DOHH2 (cell line): ENCODE results near the gene MAOA.

Source experiments
- H3F3A ChIP-seq: fragments of 200-600 bp; sonication (generic), shearing (Covaris generic); 2 replicates; pipeline ENCODE4 v1.6.0; 2016; ENCODE audit warnings: antibody characterized with exemption, mild to moderate bottlenecking; ENCODE audit not compliant: control insufficient read depth, insufficient read depth
- H3K27ac ChIP-seq: fragments of 200-600 bp; sonication (generic); 2 replicates; pipeline ENCODE4 v1.5.1; 2014; ENCODE audit warnings: low read depth, mild to moderate bottlenecking, low read length, moderate library complexity
- H3K27me3 ChIP-seq: fragments of 200-600 bp; sonication (generic); 2 replicates; pipeline ENCODE4 v1.6.1; 2014; ENCODE audit warnings: mild to moderate bottlenecking, low read length, mixed read lengths; ENCODE audit not compliant: control insufficient read depth
- H3K36me3 ChIP-seq: fragments of 200-600 bp; sonication (generic); 2 replicates; pipeline ENCODE4 v1.6.1; 2014; ENCODE audit warnings: mild to moderate bottlenecking, low read length, moderate library complexity, mixed read lengths; ENCODE audit not compliant: control insufficient read depth
- H3K4me1 ChIP-seq: fragments of 200-600 bp; sonication (generic); 2 replicates; pipeline ENCODE4 v1.6.1; 2014; ENCODE audit warnings: mild to moderate bottlenecking, low read length, mixed read lengths; ENCODE audit not compliant: control insufficient read depth
- H3K4me2 ChIP-seq: fragments of 200-600 bp; sonication (generic); 2 replicates; pipeline ENCODE4 v1.6.0; 2014; ENCODE audit warnings: mild to moderate bottlenecking, low read length, moderate library complexity
- H3K4me3 ChIP-seq: fragments of 200-600 bp; sonication (generic); 2 replicates; pipeline ENCODE4 v1.5.1; 2014; ENCODE audit warnings: mild to moderate bottlenecking, low read length, mixed read lengths
- H3K79me2 ChIP-seq: fragments of 200-600 bp; sonication (generic); 2 replicates; pipeline ENCODE4 v1.6.1; 2014; ENCODE audit warnings: mild to moderate bottlenecking, low read length, mixed read lengths; ENCODE audit not compliant: control insufficient read depth
- H3K9me2 ChIP-seq: fragments of 200-600 bp; sonication (generic); replicated peaks from 2 replicates; pipeline ENCODE4 v1.6.1; 2014; ENCODE audit warnings: mild to moderate bottlenecking, low read length, mixed read lengths; ENCODE audit not compliant: control insufficient read depth
- H3K9me3 ChIP-seq: fragments of 200-600 bp; sonication (generic); 2 replicates; pipeline ENCODE4 v1.6.1; 2014; ENCODE audit warnings: antibody characterized with exemption, low read length, mixed read lengths; ENCODE audit not compliant: control insufficient read depth, insufficient read depth
- H4K20me1 ChIP-seq: fragments of 200-600 bp; sonication (generic); 2 replicates; pipeline ENCODE4 v1.6.0; 2014; ENCODE audit warnings: low read depth, mild to moderate bottlenecking, antibody characterized with exemption, low read length, moderate library complexity; ENCODE audit not compliant: control insufficient read depth, insufficient read depth
- CTCF ChIP-seq: fragments of 200-600 bp; sonication (generic); IDR thresholded peaks from one replicate; pipeline ENCODE4 v1.5.1; 2014; ENCODE audit warnings: antibody characterized with exemption, mild to moderate bottlenecking, low read depth, low read length; ENCODE audit not compliant: poor library complexity, severe bottlenecking
- EZH2phosphoT487 ChIP-seq: fragments of 200-600 bp; sonication (generic); IDR thresholded peaks from 2 replicates; pipeline ENCODE4 v1.6.1; 2017; ENCODE audit warnings: borderline replicate concordance, mild to moderate bottlenecking, antibody characterized with exemption, low read length, moderate library complexity, mixed read lengths

MAOA gene

GRCh38 chrX:43685221-43685620 is 29.1 kb downstream of the MAOA start:
- H3K27me3 ChIP-seq, result no peaks in the 10 kb centered on the region
- H3K4me3 ChIP-seq, result no peak overlapping the region
- H3K36me3 ChIP-seq, result no peaks in the 10 kb centered on the region
- H3K27ac ChIP-seq, result no peak overlapping the region
- no peaks in the 10 kb centered on the region for H3K9me2 ChIP-seq
- H3K79me2 ChIP-seq, result no peaks in the 10 kb centered on the region
- no peaks in the 10 kb centered on the region for H3F3A ChIP-seq
- no peaks in the 10 kb centered on the region for H3K9me3 ChIP-seq
- H3K4me1 ChIP-seq, result no peaks in the 10 kb centered on the region
- H3K4me2 ChIP-seq, result no peak overlapping the region
- no peaks in the 10 kb centered on the region for H4K20me1 ChIP-seq
- no peak for TF ChIP-seq EZH2phosphoT487
- TF ChIP-seq CTCF, result no peak

- Histone ChIP-seq H3K9me2 (no peaks in the 10 kb centered on the region), H3K27me3 (no peaks in the 10 kb centered on the region), H3K4me3 (no peak overlapping the region), H3K27ac (no peak overlapping the region), H4K20me1 (no peaks in the 10 kb centered on the region), H3K9me3 (no peaks in the 10 kb centered on the region), H3K4me1 (no peaks in the 10 kb centered on the region), H3K79me2 (no peaks in the 10 kb centered on the region), H3F3A (no peaks in the 10 kb centered on the region), H3K4me2 (no peak overlapping the region), H3K36me3 (no peaks in the 10 kb centered on the region)
- TF ChIP-seq EZH2phosphoT487 (no peak), CTCF (no peak)
Measured at GRCh38 chrX:43688586-43688985, 32.5 kb downstream of the MAOA start.

- no peak for TF ChIP-seq CTCF
- no peak for TF ChIP-seq EZH2phosphoT487
- H3K79me2 ChIP-seq, result no peaks in the 10 kb centered on the region
- no peaks in the 10 kb centered on the region for H3K36me3 ChIP-seq
- H3K9me3 ChIP-seq, result no peaks in the 10 kb centered on the region
- H3K4me2 ChIP-seq, result no peak overlapping the region
- H4K20me1 ChIP-seq, result no peaks in the 10 kb centered on the region
- no peak overlapping the region for H3K27ac ChIP-seq
- H3K27me3 ChIP-seq, result no peaks in the 10 kb centered on the region
- no peaks in the 10 kb centered on the region for H3K4me1 ChIP-seq
- H3K9me2 ChIP-seq, result no peaks in the 10 kb centered on the region
- H3F3A ChIP-seq, result no peaks in the 10 kb centered on the region
- H3K4me3 ChIP-seq, result no peak overlapping the region
Measured at GRCh38 chrX:43693602-43694406, 37.7 kb downstream of the MAOA start.
